ENCODE results near the gene SUCO. TPM values are rescaled to one million over a fixed set of nuclear protein-coding genes. Genes with fewer than 3 reads are reported as not detected.

Gene SUCO
- polyA plus RNA-seq, 1 donor (not counting 4 experiments of a cell fraction or from before 2014, with no cell fraction given): 13.8 TPM

GRCh38 chr1:172658871-172659453 is 126.0 kb downstream of the SUCO start, which contains the start of gene FASLG:
FASLG (plus strand) TSS chr1:172659103; CDS start chr1:172659202, 99 bp downstream.
- DNase-seq (ENCODE audit: low read depth, low spot score) (no peak), FAIRE-seq (no peak)
- Histone ChIP-seq H3K4me3 (ENCODE audit: control insufficient read depth in 2 of 3, extremely low read depth in 1 of 3, insufficient read depth in 2 of 3, low read depth in 1 of 3, low read length in 3 of 3) (no peak within 1 kb of the TSS), H3K79me2 (ENCODE audit: control insufficient read depth, insufficient read depth, low read length) (no peaks in the 10 kb centered on the region), H3K4me2 (ENCODE audit: control insufficient read depth, extremely low read depth, insufficient read depth, low read depth, low read length) (no peak within 1 kb of the TSS), H3K9me1 (ENCODE audit: control insufficient read depth, extremely low read depth, insufficient read depth, low read length) (no peaks in the 10 kb centered on the region), H3K9me3 (ENCODE audit: control insufficient read depth, low read depth, low read length) (no peaks in the 10 kb centered on the region), H4K20me1 (ENCODE audit: control insufficient read depth, extremely low read depth, insufficient read depth, low read length) (no peaks in the 10 kb centered on the region), H3K4me1 (ENCODE audit: control insufficient read depth, extremely low read depth, insufficient read depth, low read length) (peaks cover 32% of the 10 kb centered on the region), H2AFZ (ENCODE audit: control insufficient read depth, low read length) (no peak within 1 kb of the TSS), H3K36me3 (ENCODE audit: control insufficient read depth in 2 of 2, extremely low read depth in 1 of 2, insufficient read depth in 2 of 2, low read length in 2 of 2) (no peaks in the 10 kb centered on the region), H3K9ac (ENCODE audit: control insufficient read depth, extremely low read depth, insufficient read depth, low read length) (no peak within 1 kb of the TSS), H3K27ac (ENCODE audit: control insufficient read depth, insufficient read depth, low read length) (no peak within 1 kb of the TSS), H3K27me3 (ENCODE audit: control insufficient read depth, extremely low read depth, insufficient read depth, low read length) (no peaks in the 10 kb centered on the region)
- TF ChIP-seq CTCF (optimal IDR thresholded peaks at IDR 0.05 in 1 of 3, IDR thresholded peaks at IDR 0.05 in 1 of 3, conservative IDR thresholded peaks at IDR 0.05 in 1 of 3; ENCODE audit: extremely low read depth in 1 of 3, insufficient read depth in 2 of 3, low read length in 3 of 3) (no peak), EZH2 (IDR thresholded peaks at IDR 0.05; ENCODE audit: low read length) (no peak)
- dilution Hi-C loops (cut with MboI; ENCODE audit: extremely low pct_ligation_motif_present, low sequenced_read_pairs): no loop called here

GRCh38 chr1:172661107-172661506 is 128.2 kb downstream of the SUCO start:
- FAIRE-seq (no peak), DNase-seq (ENCODE audit: low read depth, low spot score) (no peak)
- Histone ChIP-seq H3K4me1 (ENCODE audit: control insufficient read depth, extremely low read depth, insufficient read depth, low read length) (peaks cover 20% of the 10 kb centered on the region), H3K36me3 (ENCODE audit: control insufficient read depth in 2 of 2, extremely low read depth in 1 of 2, insufficient read depth in 2 of 2, low read length in 2 of 2) (no peaks in the 10 kb centered on the region), H3K9ac (ENCODE audit: control insufficient read depth, extremely low read depth, insufficient read depth, low read length) (no peak overlapping the region), H3K79me2 (ENCODE audit: control insufficient read depth, insufficient read depth, low read length) (no peaks in the 10 kb centered on the region), H4K20me1 (ENCODE audit: control insufficient read depth, extremely low read depth, insufficient read depth, low read length) (no peaks in the 10 kb centered on the region), H3K27me3 (ENCODE audit: control insufficient read depth, extremely low read depth, insufficient read depth, low read length) (no peaks in the 10 kb centered on the region), H3K9me1 (ENCODE audit: control insufficient read depth, extremely low read depth, insufficient read depth, low read length) (no peaks in the 10 kb centered on the region), H3K9me3 (ENCODE audit: control insufficient read depth, low read depth, low read length) (no peaks in the 10 kb centered on the region), H3K27ac (ENCODE audit: control insufficient read depth, insufficient read depth, low read length) (no peak overlapping the region), H2AFZ (ENCODE audit: control insufficient read depth, low read length) (no peak overlapping the region), H3K4me3 (ENCODE audit: control insufficient read depth in 2 of 3, extremely low read depth in 1 of 3, insufficient read depth in 2 of 3, low read depth in 1 of 3, low read length in 3 of 3) (no peak overlapping the region), H3K4me2 (ENCODE audit: control insufficient read depth, extremely low read depth, insufficient read depth, low read depth, low read length) (no peak overlapping the region)
- no peak for TF ChIP-seq EZH2 (IDR thresholded peaks at IDR 0.05; ENCODE audit: low read length)
- no peak for TF ChIP-seq CTCF (optimal IDR thresholded peaks at IDR 0.05 in 1 of 3, IDR thresholded peaks at IDR 0.05 in 1 of 3, conservative IDR thresholded peaks at IDR 0.05 in 1 of 3; ENCODE audit: extremely low read depth in 1 of 3, insufficient read depth in 2 of 3, low read length in 3 of 3)
- dilution Hi-C loops (cut with MboI; ENCODE audit: extremely low pct_ligation_motif_present, low sequenced_read_pairs): no loop called here

Small RNA genes within 50 kb of the gene (small RNA-seq; reads per million reads assigned to genes)
- gene RNU6-693P (ENCODE audit: insufficient read length in 3 of 3, low read depth in 3 of 3, low replicate concordance in 1 of 3): 0 reads per million in 3 experiments

Other genes with a start within 250 kb of the SUCO start
- gene C1orf105, start 112.5 kb upstream of the SUCO start, polyA plus RNA-seq: not detected in 3 replicates
- gene PIGC, start 89.1 kb upstream of the SUCO start, polyA plus RNA-seq: 18.0 to 21.6 TPM (median 21.2 TPM) in 3 replicates
- gene FASLG, start 126.0 kb downstream of the SUCO start, polyA plus RNA-seq: 0.03 to 0.04 TPM in 2 of 3 replicates, not detected in the other

Data from keratinocyte (primary cell).